Measurements from ENCODE around the gene SMAD6.

- TF ChIP-seq CTCF (conservative IDR thresholded peaks at IDR 0.05) (no peak), ZFX (IDR thresholded peaks at IDR 0.05) (no peak)
These were observed 54.3 kb downstream of the SMAD6 start for GRCh38 chr15:66756295-66756694.
